A549 (cell line): ENCODE measurements around the gene IGIP. TPM values are rescaled to one million over a fixed set of nuclear protein-coding genes. Genes with fewer than 3 reads are reported as not detected.

Source experiments
- ATAC-seq, 2 experiments: fragments of 200-7000 bp in 1 of 2; fragments of >200 bp in 1 of 2; cut with Nextera tagmentation in 1 of 2; cut with Tn5 transposase in 1 of 2; 3 replicates each; pipeline versions ENCODE4 v1.8.0 to v1.9.1; 2018 to 2020; ENCODE audit warnings: mild to moderate bottlenecking in 1 of 2, moderate library complexity in 1 of 2
- CTCF ChIA-PET: fragments of 300-600 bp; sonication (Branson Sonifier 250); formaldehyde crosslinking; extraction: SDS; loops from one replicate; lab custom pipeline; 2021; ENCODE audit warnings: antibody characterized with exemption, inconsistent platforms; lab: Yijun Ruan, JAX
- POLR2A ChIA-PET: fragments of 350-600 bp; formaldehyde crosslinking; extraction: SDS; loops from one replicate; lab custom pipeline; 2021; ENCODE audit warnings: antibody characterized with exemption, inconsistent platforms; lab: Yijun Ruan, JAX
- DNase-seq, 2 experiments: peaks; one replicate each; pipeline versions ENCODE4 v3.0.0 to v3.0.0-alpha.2; 2011 to 2016; ENCODE audit warnings: low read depth in 1 of 2, low spot score in 1 of 2
- FAIRE-seq: peaks from 2 replicates; lab custom pipeline; 2011; peaks lifted over from hg19 to GRCh38; lab: Jason Lieb, UNC
- H3K27ac ChIP-seq, 2 experiments: fragments of >200 bp; sonication (Bioruptor Twin); formaldehyde crosslinking; 3 replicates each; pipeline ENCODE4 v1.5.1; 2016 to 2017
- H3K4me1 ChIP-seq: fragments of >200 bp; sonication (Bioruptor Twin); formaldehyde crosslinking; 3 replicates; pipeline ENCODE4 v1.6.1; 2016
- H3K4me2 ChIP-seq: fragments of >200 bp; sonication (Bioruptor Twin); formaldehyde crosslinking; 3 replicates; pipeline ENCODE4 v1.6.1; 2016
- H3K4me3 ChIP-seq: fragments of >200 bp; sonication (Bioruptor Twin); formaldehyde crosslinking; 3 replicates; pipeline ENCODE4 v1.5.1; 2016
- H3K9me3 ChIP-seq: fragments of >200 bp; sonication (Bioruptor Twin); formaldehyde crosslinking; 3 replicates; pipeline ENCODE4 v1.6.1; 2016
- CHD4 ChIP-seq: fragments of 200-600 bp; sonication (generic); IDR thresholded peaks from 2 replicates; pipeline ENCODE4 v1.6.1; 2016; ENCODE audit warnings: antibody characterized with exemption, mild to moderate bottlenecking, borderline replicate concordance
- EHMT2 ChIP-seq: fragments of 200-600 bp; sonication (generic); IDR thresholded peaks from 2 replicates; pipeline ENCODE4 v1.6.1; 2016; ENCODE audit warnings: antibody characterized with exemption, low read depth, mild to moderate bottlenecking, moderate library complexity
- EP300 ChIP-seq, 2 experiments: fragments of >200 bp; sonication (Bioruptor Twin); formaldehyde crosslinking; IDR thresholded peaks; 2 replicates in 1 of 2; 3 replicates in 1 of 2; pipeline ENCODE4 v1.6.1; 2016 to 2017
- FOXS1 ChIP-seq: fragments of 250-450 bp; sonication (Bioruptor Pico); IDR thresholded peaks from 2 replicates; pipeline ENCODE4 v1.5.0; 2020; ENCODE audit warnings: mild to moderate bottlenecking, moderate library complexity
- HEYL ChIP-seq: fragments of 250-450 bp; sonication (Bioruptor Pico); IDR thresholded peaks from 2 replicates; pipeline ENCODE4 v1.8.0; 2021; ENCODE audit warnings: mild to moderate bottlenecking, moderate library complexity
- HOXA7 ChIP-seq: fragments of 250-450 bp; sonication (Bioruptor Pico); IDR thresholded peaks from 2 replicates; pipeline ENCODE4 v1.5.0; 2020; ENCODE audit warnings: mild to moderate bottlenecking, moderate library complexity
- HOXB13 ChIP-seq: fragments of 250-450 bp; sonication (Bioruptor Pico); IDR thresholded peaks from 2 replicates; pipeline ENCODE4 v1.5.0; 2020; ENCODE audit warnings: low read depth, mild to moderate bottlenecking, moderate library complexity
- KDM5A ChIP-seq: fragments of 200-600 bp; sonication (generic); IDR thresholded peaks from 2 replicates; pipeline ENCODE4 v1.6.1; 2016; ENCODE audit warnings: antibody characterized with exemption, mild to moderate bottlenecking
- MAZ ChIP-seq: fragments of 150-350 bp; IDR thresholded peaks from 2 replicates; pipeline ENCODE4 v1.6.1; 2014; ENCODE audit warnings: antibody characterized with exemption, low read depth, low read length, borderline replicate concordance
- MYC ChIP-seq: IDR thresholded peaks from 2 replicates; pipeline ENCODE4 v1.6.1; 2012; ENCODE audit warnings: mild to moderate bottlenecking, inconsistent platforms, low read length, improper control_type of control experiment, borderline replicate concordance
- NFE2L2 ChIP-seq: fragments of 150-350 bp; conservative IDR thresholded peaks from 2 replicates; pipeline ENCODE4 v1.6.1; 2014; ENCODE audit warnings: low read length
- NR3C1 ChIP-seq: fragments of >200 bp; sonication (Bioruptor Twin); formaldehyde crosslinking; IDR thresholded peaks from 3 replicates; pipeline ENCODE4 v1.6.1; 2017
- PHF8 ChIP-seq: fragments of 200-600 bp; sonication (generic); IDR thresholded peaks from 2 replicates; pipeline ENCODE4 v1.6.1; 2016; ENCODE audit warnings: low read depth, mild to moderate bottlenecking, antibody characterized with exemption, moderate library complexity, borderline replicate concordance
- RARB ChIP-seq: fragments of 250-450 bp; sonication (Bioruptor Pico); IDR thresholded peaks from 2 replicates; pipeline ENCODE4 v1.8.0; 2021; ENCODE audit warnings: mild to moderate bottlenecking, moderate library complexity
- RCOR1 ChIP-seq: fragments of 150-350 bp; IDR thresholded peaks from 2 replicates; pipeline ENCODE4 v1.6.1; 2014; ENCODE audit warnings: antibody characterized with exemption, low read length, low read depth
- RFX5 ChIP-seq: fragments of 450-650 bp; IDR thresholded peaks from 2 replicates; pipeline ENCODE4 v1.7.1; 2014; ENCODE audit warnings: antibody characterized with exemption, mild to moderate bottlenecking, moderate library complexity
- SMC3 ChIP-seq: fragments of >200 bp; sonication (Bioruptor Twin); formaldehyde crosslinking; IDR thresholded peaks from 3 replicates; pipeline ENCODE4 v1.6.1; 2018; ENCODE audit warnings: inconsistent platforms
- SREBF2 ChIP-seq: fragments of 450-650 bp; IDR thresholded peaks from 2 replicates; pipeline ENCODE4 v1.6.1; 2014; ENCODE audit warnings: mild to moderate bottlenecking, moderate library complexity
- TP53 ChIP-seq: fragments of 250-450 bp; sonication (Bioruptor Pico); IDR thresholded peaks from 2 replicates; pipeline ENCODE4 v1.5.0; 2021; ENCODE audit warnings: mild to moderate bottlenecking, moderate library complexity
- ZC3H11A ChIP-seq: fragments of 450-650 bp; IDR thresholded peaks from 2 replicates; pipeline ENCODE4 v1.6.1; 2014; ENCODE audit warnings: antibody characterized with exemption, mild to moderate bottlenecking
- ZSCAN20 ChIP-seq: fragments of 250-450 bp; sonication (Bioruptor Pico); IDR thresholded peaks from 2 replicates; pipeline ENCODE4 v1.8.0; 2022; ENCODE audit warnings: mild to moderate bottlenecking, moderate library complexity
- WGBS: methylation state at CpG from one replicate; pipeline ENCODE4 v1.1.6; 2017; ENCODE audit errors: missing lambda C conversion rate; 5-methylcytosine and 5-hydroxymethylcytosine counted together
- polyA plus RNA-seq, 4 experiments: library from polyadenylated mRNA; depleted of rRNA in 3 of 4; stranded (reverse); fragments of >200 nt; fragmentation: RNase III in 1 of 4; extraction: RNeasy Plus Mini Kit Qiagen cat#74134 plus additional on column Dnase treatment in 1 of 4; gene quantifications; 2 replicates in 3 of 4; 3 replicates in 1 of 4; pipeline ENCODE4 v1.2.3, GENCODE V29; 2011 to 2017
- TF ChIP-seq, protein P1 (sequence below): fragments of 250-450 bp; sonication (Bioruptor Pico); IDR thresholded peaks from 2 replicates; pipeline ENCODE4 v1.5.0; 2021; ENCODE audit warnings: mild to moderate bottlenecking, moderate library complexity, borderline replicate concordance
- TF ChIP-seq, protein P2 (sequence below): fragments of 150-350 bp; IDR thresholded peaks from 2 replicates; pipeline ENCODE4 v1.6.1; 2014; ENCODE audit warnings: low read depth, mild to moderate bottlenecking, low read length
- TF ChIP-seq, protein P3 (sequence below): fragments of >200 bp; sonication (Bioruptor Twin); formaldehyde crosslinking; IDR thresholded peaks from 2 replicates; pipeline ENCODE4 v1.6.1; 2016
- TF ChIP-seq, protein P4 (sequence below): IDR thresholded peaks from 2 replicates; pipeline ENCODE4 v1.6.1; 2012
- TF ChIP-seq, protein P5 (sequence below): fragments of 250-450 bp; sonication (Bioruptor Pico); IDR thresholded peaks from 2 replicates; pipeline ENCODE4 v1.5.0; 2020; ENCODE audit warnings: low read depth, mild to moderate bottlenecking, moderate library complexity
- TF ChIP-seq, protein P6 (sequence below): IDR thresholded peaks from 2 replicates; pipeline ENCODE4 v1.6.1; 2012
- TF ChIP-seq, protein P7 (sequence below): fragments of 450-650 bp; IDR thresholded peaks from 2 replicates; pipeline ENCODE4 v1.6.1; 2014; ENCODE audit warnings: antibody characterized with exemption
- TF ChIP-seq, protein P8 (sequence below): fragments of 200-600 bp; sonication (generic); IDR thresholded peaks from 2 replicates; pipeline ENCODE4 v1.6.1; 2016; ENCODE audit warnings: antibody characterized with exemption, mild to moderate bottlenecking, moderate library complexity

Gene IGIP
- polyA plus RNA-seq, 2 of the 4 experiments (the other 2 are of a cell fraction), result 0.81 to 1.6 TPM

DNA sequence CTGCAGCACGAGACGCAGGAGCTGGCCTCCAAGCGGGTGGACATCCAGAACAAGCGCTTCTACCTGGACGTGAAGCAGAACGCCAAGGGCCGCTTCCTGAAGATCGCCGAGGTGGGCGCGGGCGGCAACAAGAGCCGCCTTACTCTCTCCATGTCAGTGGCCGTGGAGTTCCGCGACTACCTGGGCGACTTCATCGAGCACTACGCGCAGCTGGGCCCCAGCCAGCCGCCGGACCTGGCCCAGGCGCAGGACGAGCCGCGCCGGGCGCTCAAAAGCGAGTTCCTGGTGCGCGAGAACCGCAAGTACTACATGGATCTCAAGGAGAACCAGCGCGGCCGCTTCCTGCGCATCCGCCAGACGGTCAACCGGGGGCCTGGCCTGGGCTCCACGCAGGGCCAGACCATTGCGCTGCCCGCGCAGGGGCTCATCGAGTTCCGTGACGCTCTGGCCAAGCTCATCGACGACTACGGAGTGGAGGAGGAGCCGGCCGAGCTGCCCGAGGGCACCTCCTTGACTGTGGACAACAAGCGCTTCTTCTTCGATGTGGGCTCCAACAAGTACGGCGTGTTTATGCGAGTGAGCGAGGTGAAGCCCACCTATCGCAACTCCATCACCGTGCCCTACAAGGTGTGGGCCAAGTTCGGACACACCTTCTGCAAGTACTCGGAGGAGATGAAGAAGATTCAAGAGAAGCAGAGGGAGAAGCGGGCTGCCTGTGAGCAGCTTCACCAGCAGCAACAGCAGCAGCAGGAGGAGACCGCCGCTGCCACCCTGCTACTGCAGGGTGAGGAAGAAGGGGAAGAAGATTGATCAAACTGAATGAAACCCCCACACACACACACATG is 11.2 kb upstream of the IGIP start:
- Histone ChIP-seq H3K27ac (peak overlapping the region; percentile 92 to 96), H3K4me1 (peaks cover 41% of the 10 kb centered on the region), H3K9me3 (no peaks in the 10 kb centered on the region), H3K4me3 (peak overlapping the region; percentile 68), H3K4me2 (peak overlapping the region; percentile 95)
- FAIRE-seq, result no peak
- DNase-seq, result peak; percentile 30 to 73
- ATAC-seq, result peak; percentile 72 to 76
- WGBS, result 12% methylated on average over 32 of the region's 65 CpGs
- CTCF ChIA-PET, result interaction anchor here (0.7 to 12.5 kb wide), 6 partner anchors 9 to 42 kb away, joined by 3 to 125 read pairs (median 4); no protein-coding TSS in a partner anchor
- POLR2A ChIA-PET, result interaction anchor here (0.8 to 1.0 kb wide), 2 partner anchors 31 to 287 kb away, joined by 3 to 5 read pairs; partner anchors contain the start of gene ANKHD1
- TF ChIP-seq RARB (CRISPR knock-in tag), result no peak
- TF ChIP-seq RFX5, result no peak
- peak; percentile 32; the same call in 1 of the 2 replicates for TF ChIP-seq KDM5A
- no peak for TF ChIP-seq SMC3
- no peak for TF ChIP-seq CHD4
- TF ChIP-seq FOXS1 (CRISPR knock-in tag), result no peak
- TF ChIP-seq, protein P1, sequence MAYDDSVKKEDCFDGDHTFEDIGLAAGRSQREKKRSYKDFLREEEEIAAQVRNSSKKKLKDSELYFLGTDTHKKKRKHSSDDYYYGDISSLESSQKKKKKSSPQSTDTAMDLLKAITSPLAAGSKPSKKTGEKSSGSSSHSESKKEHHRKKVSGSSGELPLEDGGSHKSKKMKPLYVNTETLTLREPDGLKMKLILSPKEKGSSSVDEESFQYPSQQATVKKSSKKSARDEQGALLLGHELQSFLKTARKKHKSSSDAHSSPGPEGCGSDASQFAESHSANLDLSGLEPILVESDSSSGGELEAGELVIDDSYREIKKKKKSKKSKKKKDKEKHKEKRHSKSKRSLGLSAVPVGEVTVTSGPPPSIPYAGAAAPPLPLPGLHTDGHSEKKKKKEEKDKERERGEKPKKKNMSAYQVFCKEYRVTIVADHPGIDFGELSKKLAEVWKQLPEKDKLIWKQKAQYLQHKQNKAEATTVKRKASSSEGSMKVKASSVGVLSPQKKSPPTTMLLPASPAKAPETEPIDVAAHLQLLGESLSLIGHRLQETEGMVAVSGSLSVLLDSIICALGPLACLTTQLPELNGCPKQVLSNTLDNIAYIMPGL (CRISPR knock-in tag), result no peak
- TF ChIP-seq ZSCAN20 (CRISPR knock-in tag), result no peak
- TF ChIP-seq, protein P2, sequence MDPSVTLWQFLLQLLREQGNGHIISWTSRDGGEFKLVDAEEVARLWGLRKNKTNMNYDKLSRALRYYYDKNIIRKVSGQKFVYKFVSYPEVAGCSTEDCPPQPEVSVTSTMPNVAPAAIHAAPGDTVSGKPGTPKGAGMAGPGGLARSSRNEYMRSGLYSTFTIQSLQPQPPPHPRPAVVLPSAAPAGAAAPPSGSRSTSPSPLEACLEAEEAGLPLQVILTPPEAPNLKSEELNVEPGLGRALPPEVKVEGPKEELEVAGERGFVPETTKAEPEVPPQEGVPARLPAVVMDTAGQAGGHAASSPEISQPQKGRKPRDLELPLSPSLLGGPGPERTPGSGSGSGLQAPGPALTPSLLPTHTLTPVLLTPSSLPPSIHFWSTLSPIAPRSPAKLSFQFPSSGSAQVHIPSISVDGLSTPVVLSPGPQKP, result no peak
- TF ChIP-seq, protein P3, sequence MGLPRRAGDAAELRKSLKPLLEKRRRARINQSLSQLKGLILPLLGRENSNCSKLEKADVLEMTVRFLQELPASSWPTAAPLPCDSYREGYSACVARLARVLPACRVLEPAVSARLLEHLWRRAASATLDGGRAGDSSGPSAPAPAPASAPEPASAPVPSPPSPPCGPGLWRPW, result no peak
- no peak for TF ChIP-seq EHMT2
- TF ChIP-seq MYC, result no peak
- TF ChIP-seq, protein P4, sequence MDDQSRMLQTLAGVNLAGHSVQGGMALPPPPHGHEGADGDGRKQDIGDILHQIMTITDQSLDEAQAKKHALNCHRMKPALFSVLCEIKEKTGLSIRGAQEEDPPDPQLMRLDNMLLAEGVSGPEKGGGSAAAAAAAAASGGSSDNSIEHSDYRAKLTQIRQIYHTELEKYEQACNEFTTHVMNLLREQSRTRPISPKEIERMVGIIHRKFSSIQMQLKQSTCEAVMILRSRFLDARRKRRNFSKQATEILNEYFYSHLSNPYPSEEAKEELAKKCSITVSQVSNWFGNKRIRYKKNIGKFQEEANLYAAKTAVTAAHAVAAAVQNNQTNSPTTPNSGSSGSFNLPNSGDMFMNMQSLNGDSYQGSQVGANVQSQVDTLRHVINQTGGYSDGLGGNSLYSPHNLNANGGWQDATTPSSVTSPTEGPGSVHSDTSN, result no peak
- no peak for TF ChIP-seq RCOR1
- TF ChIP-seq NFE2L2, result no peak
- no peak for TF ChIP-seq TP53
- TF ChIP-seq, protein P5, sequence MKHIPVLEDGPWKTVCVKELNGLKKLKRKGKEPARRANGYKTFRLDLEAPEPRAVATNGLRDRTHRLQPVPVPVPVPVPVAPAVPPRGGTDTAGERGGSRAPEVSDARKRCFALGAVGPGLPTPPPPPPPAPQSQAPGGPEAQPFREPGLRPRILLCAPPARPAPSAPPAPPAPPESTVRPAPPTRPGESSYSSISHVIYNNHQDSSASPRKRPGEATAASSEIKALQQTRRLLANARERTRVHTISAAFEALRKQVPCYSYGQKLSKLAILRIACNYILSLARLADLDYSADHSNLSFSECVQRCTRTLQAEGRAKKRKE (CRISPR knock-in tag), result no peak
- TF ChIP-seq, protein P6, sequence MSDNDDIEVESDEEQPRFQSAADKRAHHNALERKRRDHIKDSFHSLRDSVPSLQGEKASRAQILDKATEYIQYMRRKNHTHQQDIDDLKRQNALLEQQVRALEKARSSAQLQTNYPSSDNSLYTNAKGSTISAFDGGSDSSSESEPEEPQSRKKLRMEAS, result peak; percentile 40
- TF ChIP-seq HOXA7 (CRISPR knock-in tag), result no peak
- peak; percentile 59; the same call in 1 of the 2 replicates for TF ChIP-seq PHF8
- no peak for TF ChIP-seq SREBF2
- TF ChIP-seq ZC3H11A, result no peak
- TF ChIP-seq HOXB13, result no peak
- no peak for TF ChIP-seq MAZ
- TF ChIP-seq, protein P7, sequence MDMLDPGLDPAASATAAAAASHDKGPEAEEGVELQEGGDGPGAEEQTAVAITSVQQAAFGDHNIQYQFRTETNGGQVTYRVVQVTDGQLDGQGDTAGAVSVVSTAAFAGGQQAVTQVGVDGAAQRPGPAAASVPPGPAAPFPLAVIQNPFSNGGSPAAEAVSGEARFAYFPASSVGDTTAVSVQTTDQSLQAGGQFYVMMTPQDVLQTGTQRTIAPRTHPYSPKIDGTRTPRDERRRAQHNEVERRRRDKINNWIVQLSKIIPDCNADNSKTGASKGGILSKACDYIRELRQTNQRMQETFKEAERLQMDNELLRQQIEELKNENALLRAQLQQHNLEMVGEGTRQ, result 0 out of 2 replicates have a peak, but pooled peaks have one; percentile 6
- TF ChIP-seq NR3C1, result no peak
- no peak for TF ChIP-seq EP300 (IDR thresholded peaks at IDR 0.05)
- no peak for TF ChIP-seq HEYL (CRISPR knock-in tag)
- TF ChIP-seq, protein P8, sequence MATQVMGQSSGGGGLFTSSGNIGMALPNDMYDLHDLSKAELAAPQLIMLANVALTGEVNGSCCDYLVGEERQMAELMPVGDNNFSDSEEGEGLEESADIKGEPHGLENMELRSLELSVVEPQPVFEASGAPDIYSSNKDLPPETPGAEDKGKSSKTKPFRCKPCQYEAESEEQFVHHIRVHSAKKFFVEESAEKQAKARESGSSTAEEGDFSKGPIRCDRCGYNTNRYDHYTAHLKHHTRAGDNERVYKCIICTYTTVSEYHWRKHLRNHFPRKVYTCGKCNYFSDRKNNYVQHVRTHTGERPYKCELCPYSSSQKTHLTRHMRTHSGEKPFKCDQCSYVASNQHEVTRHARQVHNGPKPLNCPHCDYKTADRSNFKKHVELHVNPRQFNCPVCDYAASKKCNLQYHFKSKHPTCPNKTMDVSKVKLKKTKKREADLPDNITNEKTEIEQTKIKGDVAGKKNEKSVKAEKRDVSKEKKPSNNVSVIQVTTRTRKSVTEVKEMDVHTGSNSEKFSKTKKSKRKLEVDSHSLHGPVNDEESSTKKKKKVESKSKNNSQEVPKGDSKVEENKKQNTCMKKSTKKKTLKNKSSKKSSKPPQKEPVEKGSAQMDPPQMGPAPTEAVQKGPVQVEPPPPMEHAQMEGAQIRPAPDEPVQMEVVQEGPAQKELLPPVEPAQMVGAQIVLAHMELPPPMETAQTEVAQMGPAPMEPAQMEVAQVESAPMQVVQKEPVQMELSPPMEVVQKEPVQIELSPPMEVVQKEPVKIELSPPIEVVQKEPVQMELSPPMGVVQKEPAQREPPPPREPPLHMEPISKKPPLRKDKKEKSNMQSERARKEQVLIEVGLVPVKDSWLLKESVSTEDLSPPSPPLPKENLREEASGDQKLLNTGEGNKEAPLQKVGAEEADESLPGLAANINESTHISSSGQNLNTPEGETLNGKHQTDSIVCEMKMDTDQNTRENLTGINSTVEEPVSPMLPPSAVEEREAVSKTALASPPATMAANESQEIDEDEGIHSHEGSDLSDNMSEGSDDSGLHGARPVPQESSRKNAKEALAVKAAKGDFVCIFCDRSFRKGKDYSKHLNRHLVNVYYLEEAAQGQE, result no peak
